ENCODE measurements around the gene RAB11FIP5. TPM values are rescaled to one million over a fixed set of nuclear protein-coding genes. Genes with fewer than 3 reads are reported as not detected.

The RAB11FIP5 gene, protein sequence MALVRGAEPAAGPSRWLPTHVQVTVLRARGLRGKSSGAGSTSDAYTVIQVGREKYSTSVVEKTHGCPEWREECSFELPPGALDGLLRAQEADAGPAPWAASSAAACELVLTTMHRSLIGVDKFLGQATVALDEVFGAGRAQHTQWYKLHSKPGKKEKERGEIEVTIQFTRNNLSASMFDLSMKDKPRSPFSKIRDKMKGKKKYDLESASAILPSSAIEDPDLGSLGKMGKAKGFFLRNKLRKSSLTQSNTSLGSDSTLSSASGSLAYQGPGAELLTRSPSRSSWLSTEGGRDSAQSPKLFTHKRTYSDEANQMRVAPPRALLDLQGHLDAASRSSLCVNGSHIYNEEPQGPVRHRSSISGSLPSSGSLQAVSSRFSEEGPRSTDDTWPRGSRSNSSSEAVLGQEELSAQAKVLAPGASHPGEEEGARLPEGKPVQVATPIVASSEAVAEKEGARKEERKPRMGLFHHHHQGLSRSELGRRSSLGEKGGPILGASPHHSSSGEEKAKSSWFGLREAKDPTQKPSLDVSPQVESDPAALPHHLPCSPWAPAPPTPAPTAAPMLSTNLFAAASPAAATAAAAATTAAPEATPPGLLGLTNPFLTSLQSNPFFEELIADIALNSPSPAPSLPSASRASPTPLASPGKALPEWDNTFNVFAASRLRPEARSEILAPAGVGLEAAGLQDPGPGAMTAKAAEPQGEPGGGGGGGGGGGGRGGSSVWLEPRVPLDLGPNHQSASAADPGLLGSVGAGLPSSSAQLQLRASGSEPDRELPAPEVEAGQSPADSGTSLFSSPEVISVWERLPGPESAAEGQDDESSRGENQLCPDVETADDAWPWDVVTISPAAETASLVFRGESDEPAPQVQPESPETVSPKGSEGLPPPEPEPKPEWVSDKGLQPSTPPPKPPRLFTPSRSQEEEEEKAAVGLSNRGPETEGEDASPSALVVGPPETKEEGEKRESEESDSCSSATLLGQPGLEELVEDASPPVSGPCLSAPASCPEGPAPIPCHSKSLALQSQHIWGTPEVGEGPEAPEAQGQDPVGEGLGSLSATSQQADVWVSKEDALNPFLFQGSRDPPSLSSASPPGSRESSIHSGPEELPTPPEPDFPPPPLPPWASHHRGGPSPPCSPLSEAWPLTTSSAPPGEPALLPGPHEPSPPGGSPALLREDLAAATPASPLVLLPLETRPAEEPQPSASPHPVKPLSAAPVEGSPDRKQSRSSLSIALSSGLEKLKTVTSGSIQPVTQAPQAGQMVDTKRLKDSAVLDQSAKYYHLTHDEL (N-terminal part only)
- 23.6 and 44.9 TPM in 2 replicates for total RNA-seq

DNA sequence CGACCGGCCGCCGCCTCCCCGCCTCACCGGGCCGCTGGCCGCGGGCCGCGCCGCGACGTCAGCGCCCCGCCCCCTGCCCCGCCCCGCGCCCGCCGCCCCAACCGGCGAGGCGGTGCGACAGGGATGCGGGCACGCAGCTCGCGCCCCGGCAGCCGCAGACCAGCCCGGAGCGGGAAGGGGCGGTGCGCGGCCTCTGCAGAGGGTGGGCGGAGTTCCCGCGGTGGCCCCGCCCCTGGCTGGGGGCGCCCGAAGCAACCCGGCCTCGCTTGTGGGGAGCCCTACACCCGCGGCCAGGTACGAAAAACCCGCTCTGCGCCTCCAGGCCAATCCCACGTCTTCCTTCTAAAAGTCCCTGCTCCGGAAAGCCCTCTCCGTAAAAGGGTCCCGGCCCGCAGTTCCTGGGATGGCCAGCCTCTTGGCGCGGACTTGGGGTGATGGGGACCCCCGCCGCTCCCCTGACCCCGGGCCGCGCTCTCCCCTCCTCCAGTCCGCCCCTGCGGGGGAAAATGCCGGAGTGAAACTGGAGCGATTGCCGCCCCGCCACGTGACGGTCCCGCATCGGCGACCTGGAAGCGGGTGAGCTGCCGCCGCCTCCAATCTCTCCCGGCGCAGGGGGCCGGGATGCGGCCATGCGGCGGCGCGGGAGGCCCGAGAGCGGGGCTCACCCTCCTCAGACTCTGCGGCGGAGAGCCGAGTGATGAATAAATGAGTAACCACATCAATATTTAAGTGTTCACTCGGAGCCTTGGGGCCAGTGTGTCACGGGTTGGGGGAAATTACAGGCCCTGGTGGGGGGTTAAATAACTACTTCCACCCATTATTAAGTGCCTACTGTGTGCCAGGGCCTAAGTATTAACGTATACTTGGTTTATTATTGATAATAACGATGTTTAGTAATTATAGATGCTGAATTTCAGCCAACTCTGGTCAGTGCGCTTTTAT lies at the start of gene RAB11FIP5:
Gene RAB11FIP5 (minus strand): TSS at position 36 of the 942 bp plus-strand sequence. CDS start 171 bp downstream, outside the sequence.

DNA sequence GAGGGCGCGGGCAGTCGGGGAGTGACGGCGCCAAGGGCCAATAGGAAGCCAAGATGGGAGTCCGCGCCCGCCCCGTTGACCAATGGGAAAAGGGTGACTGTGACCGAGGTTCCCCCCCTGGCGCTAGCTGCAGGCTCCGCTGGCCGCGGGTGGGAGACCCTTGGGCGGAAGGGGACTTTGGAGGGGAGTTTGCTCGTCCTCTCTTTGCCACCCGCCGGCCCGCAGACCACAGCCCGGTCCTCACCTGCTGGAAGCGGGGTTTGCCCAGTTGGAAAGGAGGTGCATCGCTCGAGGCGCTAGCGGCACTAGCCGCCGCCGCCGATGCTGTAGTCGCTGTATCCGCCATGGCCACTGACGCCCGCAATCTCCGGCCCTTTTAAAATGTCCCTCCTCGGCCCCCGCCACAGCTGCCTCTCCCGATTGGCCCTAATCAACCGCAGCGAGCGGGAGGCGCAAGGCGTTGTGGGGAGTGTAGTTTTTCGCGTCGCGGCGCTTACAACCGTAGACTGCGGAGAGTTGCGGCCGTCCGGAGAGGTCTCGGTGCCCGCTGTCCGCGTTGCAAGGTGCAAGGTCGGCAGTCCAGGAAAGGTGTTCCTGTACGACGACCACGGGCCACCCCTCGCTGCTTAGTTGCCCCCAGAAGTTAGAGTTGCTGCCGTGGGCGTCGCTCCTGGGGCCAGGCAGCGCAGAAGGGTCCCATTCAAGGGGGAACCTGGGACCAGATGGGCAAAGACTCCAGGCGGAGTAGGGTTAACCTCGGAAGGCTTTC lies 41.2 kb downstream of the RAB11FIP5 start, which contains the start of gene SFXN5:
Gene SFXN5 (minus strand): TSS at position 353 of the 769 bp plus-strand sequence. CDS start 7 bp downstream, at position 346.

Other genes starting within 250 kb of the RAB11FIP5 start
- 10.6 and 24.2 TPM in 2 replicates for gene SPR, start 225.5 kb downstream of the RAB11FIP5 start, total RNA-seq
- under 0.01 and 0.07 TPM in 2 replicates for gene EMX1, start 195.4 kb downstream of the RAB11FIP5 start, total RNA-seq
- gene SFXN5, start 41.2 kb downstream of the RAB11FIP5 start, total RNA-seq: 3.4 and 13.8 TPM in 2 replicates
- not detected in 2 replicates for gene NOTO, start 89.6 kb upstream of the RAB11FIP5 start, total RNA-seq
- gene SMYD5, start 101.3 kb upstream of the RAB11FIP5 start, total RNA-seq: 20.2 and 28.8 TPM in 2 replicates
- 4.8 and 8.4 TPM in 2 replicates for gene PRADC1, start 120.3 kb upstream of the RAB11FIP5 start, total RNA-seq
- gene CCT7, start 121.4 kb upstream of the RAB11FIP5 start, total RNA-seq: 263 and 284 TPM in 2 replicates
- gene FBXO41, start 171.5 kb upstream of the RAB11FIP5 start, total RNA-seq: 2.4 and 3.4 TPM in 2 replicates
- not detected in 2 replicates for gene EGR4, start 180.6 kb upstream of the RAB11FIP5 start, total RNA-seq

Measured in nasal cavity respiratory epithelium epithelial cell of viscerocranial mucosa (primary cell).